Measurements from ENCODE around the gene MXI1.
"Not testable (repeated sequence)": the region's sequence is repeated elsewhere in the genome, so short reads cannot be mapped to it uniquely, and the experiment has no call there.

The MXI1 gene

DNA sequence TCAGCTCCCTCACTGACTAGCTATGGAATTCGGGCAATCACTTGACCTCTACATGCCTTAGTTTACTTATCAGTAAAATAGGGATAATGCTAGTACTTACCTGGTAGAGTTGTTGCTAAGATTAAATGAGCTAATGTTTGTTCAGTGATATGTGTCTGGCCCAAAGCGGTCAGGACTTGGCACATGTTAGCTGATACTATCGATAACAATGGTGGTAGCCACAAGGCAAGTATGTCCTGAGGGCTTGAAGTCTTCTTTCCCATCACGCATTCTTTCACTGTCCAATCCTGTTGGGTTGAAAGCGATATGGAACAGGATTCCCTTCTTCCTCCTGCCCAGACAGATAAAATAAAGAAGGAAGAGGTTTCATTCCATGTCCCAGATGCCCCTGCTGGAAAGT is 25.5 kb upstream of the MXI1 start:
- DNase-seq (ENCODE audit: low read depth in 2 of 2) = no peak

DNA sequence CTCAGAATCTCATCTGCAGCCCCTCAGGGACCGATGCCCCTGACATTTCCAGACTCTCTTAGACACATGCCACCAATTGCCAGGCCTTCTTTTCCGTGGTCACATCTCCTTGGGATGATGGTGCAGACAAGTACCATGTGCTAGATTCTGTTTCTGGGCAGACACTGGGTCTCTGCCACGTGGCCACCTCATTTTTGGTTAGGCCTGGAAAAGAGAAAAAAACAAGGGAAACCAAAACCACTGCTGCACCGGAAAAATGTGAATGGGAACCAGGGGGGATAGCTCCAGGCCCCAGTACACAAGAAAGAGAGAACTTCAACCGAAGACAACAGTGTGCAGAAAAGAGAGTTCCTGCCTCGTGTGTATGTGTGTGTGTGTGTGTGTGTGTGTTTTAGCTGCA is 23.0 kb upstream of the MXI1 start:
- no peak for DNase-seq (ENCODE audit: low read depth in 2 of 2)

GRCh38 chr10:110185646-110186182 is 21.7 kb upstream of the MXI1 start:
- not testable (repeated sequence) for DNase-seq (ENCODE audit: low read depth in 2 of 2)

DNA sequence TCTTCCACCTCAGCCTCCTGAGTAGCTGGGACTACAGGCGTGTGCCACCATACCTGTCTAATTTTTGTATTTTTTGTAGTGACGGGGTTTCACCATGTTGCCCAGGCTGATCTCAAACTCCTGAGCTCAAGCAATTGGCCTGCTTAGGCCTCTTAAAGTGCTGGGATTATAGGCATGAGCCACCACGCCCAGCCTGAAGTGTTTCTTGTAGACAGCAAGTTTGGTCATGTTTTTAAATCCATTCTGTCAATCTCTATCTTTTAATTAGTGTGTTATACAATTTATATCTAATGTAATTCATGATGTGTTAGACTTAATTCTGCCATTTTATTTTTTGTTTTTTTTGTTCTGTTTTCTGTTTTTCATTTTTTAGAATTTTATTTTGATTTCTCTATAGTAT is 17.2 kb upstream of the MXI1 start:
- no peak for DNase-seq (ENCODE audit: low read depth in 2 of 2)

DNA sequence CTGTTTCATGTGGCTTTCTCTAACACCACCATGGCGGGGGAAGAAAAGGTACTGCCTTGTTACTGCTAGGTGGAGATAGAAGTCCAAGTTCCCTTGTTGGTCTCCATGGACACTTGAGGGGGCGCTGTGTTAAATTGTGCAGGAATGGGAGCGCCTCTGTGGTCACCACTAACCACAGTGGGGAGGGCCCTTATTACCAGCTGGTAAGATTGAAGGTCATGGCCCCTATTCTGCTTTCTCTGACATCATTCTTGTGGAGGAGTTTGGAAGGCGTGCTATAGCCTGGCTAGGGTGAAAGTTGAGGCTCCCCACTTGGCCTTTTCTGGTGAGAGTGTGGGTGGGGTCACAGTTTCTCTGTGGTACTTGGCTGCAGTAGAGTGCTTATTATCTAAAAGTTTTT is 14.9 kb upstream of the MXI1 start:
- no peak for DNase-seq (ENCODE audit: low read depth in 2 of 2)

DNA sequence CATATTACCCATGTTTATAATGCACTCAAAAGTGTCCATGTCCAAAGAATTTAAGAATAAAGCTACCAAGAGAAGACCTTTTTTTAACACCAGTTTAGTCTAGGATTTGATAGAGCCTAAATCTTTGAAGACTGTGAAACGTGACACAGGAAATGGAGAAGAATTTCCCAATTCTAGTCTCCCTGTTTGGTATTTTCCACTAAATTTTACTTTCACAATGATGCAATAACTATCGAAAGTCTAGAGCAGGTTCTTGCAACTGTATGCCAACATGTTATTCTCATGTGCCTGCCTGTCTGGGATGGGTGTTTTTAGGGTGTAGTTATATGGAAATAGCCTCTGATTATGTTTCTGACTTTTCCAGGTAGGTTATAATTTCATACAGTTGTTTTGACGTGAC is 6.9 kb upstream of the MXI1 start:
- DNase-seq (ENCODE audit: low read depth in 2 of 2) = no peak

- not testable (repeated sequence) for DNase-seq (ENCODE audit: low read depth in 2 of 2)
Observed at GRCh38 chr10:110201046-110201445, 6.4 kb upstream of the MXI1 start.

DNA sequence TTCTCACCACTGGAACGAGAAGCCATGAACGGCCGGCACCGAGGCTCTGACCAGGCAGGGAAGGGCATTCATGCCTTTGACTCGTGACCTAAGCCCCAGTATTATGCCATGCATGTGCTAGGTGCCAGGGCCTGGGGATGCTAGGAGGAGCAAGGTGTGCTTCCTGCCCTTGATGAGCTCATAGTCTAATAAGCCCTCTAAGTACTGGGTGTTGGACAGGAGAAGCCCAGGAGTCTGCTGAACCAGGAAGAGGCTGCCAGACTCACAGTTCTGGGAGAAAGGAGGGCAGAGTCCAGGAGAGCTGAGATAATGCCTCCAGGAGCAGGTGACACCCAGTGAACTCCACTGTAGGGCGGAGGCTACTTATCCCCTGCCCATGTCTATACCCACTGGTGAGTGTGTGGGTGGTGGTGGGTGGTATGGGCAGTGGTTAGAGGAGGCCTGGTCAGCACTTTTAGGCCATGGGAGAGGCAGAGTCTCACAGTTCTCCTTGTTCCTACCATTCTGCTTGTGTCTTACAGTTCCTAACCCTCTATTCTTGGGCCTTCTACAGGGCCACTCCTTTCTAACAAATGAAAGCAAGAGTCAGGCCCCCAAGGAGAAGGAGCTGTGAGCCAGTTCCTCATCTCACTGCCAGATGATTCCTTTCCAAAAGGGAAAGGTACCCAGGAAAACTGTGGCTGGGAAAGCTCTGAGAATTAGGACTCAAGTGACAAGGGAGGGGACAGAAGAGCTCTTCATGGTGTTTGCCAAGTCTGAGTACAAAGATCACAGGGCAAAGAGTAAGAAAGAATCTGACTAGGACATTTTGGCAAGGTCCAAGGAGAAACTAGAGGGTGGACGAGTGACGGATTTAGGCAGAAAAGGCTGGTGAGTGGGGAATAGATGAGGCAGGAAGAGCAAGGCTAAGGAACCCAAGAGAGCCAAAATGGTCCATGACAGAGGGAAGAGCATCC is 3.6 kb upstream of the MXI1 start:
- no peak for DNase-seq (ENCODE audit: low read depth in 2 of 2)

GRCh38 chr10:110205051-110205675 is 2.2 kb upstream of the MXI1 start:
- DNase-seq (ENCODE audit: low read depth in 2 of 2) = no peak

- no peak for DNase-seq (ENCODE audit: low read depth in 2 of 2)
Observed at GRCh38 chr10:110207805-110208613, 604 bp downstream of the MXI1 start.

DNA sequence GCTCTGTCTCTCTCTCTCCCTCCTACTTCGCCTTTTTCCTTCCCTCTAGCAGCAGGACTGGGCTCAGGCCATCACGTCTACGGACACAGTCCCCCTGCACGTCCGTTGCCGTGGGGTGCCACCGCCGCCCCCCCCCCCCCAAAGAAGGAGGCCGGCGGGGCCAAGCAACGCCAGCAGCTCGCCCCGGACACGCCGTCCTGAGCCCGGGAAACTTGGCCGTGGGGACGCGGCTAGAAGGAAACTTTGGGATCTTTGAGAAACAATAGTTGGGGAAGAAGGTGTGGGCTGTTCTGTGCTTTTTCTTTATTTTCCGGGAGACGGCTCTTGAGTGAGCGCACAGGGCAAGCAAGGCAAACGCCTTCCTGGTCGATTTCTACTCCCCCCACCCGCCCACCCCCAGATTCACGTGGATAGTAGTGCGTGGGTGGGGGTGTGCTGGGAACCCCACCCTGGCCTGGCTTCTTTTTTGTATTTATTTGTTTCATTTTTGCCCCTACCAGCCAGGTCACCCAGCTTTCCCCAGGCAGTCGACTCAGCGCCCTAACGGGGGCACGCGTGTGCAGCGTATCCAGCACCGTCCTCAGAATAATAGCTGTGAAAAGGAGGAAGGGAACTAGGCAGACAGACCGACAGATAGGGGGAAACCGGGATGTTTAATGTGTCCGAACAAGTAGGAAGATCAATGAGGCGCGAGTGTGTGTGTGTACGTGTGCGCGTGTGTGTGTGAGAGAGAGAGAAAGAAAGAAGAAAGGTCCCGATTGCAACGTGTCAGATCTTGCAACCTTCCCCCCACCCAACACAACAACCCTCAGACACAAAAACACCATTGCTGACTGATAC is 1.4 kb downstream of the MXI1 start:
- no peak for DNase-seq (ENCODE audit: low read depth in 2 of 2)

GRCh38 chr10:110209454-110209925 is 2.1 kb downstream of the MXI1 start:
- peak in 1 of 2 donors; percentile 42 for DNase-seq (ENCODE audit: low read depth in 2 of 2)

DNA sequence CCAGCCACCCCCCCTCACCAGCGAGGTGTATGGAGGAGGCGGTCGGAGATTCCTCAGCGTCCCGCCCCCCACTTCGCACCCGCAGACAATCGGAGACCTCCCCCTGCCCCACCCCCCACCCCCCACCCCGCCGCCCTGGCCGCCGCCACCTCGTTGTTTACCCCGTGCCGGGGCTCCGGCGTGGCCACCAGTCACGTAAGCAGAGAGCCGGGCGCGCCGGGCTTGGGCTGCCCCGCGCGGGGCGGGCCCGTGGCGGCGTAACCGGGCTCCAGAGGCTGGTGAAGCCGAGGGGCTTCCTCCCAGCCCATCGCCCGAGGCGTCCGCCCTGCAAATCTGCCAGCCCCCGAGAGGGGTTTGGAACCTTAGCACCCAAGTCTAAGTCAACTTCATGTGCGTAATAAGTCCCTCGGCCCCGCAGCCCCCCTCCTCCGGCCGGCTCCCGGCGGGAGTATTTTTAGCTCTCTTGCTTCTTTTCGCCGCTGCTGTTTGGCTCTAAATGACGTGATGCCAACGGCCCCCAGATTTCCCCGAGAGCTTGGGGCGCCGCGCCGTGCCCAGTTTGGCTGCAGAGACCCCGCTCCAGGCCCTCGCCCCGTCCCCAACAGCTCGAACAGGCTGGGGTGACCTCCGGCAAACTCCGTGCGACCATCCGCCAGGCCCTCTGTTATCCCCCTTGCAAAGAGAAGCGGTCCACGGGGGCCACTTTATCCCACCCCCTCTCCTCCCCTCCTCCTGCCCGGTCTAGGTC is 2.7 kb downstream of the MXI1 start:
- DNase-seq (ENCODE audit: low read depth in 2 of 2) = peak in 1 of 2 donors; percentile 23

- DNase-seq (ENCODE audit: low read depth in 2 of 2) = peak; percentile 87 to 90
Observed at GRCh38 chr10:110210674-110211464, 3.5 kb downstream of the MXI1 start.

DNA sequence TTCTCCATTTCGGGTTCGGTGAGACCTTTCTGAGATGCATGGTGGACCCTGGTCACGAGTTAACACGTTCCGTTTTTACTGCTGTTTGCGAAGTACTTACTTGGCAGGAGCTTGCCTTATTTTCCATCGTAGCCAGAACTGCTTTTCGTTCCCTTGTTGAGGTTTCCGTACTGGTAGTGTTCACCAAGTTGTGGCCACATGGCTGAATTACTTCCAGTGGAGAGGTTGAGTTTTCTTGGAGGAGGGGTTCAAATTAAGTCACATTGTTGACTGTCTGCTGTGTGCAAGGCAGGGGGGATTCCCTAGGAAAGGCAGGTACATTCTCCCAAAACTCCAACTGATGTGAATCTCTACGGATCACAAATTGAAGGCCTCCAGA is 4.0 kb downstream of the MXI1 start:
- DNase-seq (ENCODE audit: low read depth in 2 of 2) = no peak

- DNase-seq (ENCODE audit: low read depth in 2 of 2) = no peak
Observed at GRCh38 chr10:110212119-110213006, 5.0 kb downstream of the MXI1 start.

DNA sequence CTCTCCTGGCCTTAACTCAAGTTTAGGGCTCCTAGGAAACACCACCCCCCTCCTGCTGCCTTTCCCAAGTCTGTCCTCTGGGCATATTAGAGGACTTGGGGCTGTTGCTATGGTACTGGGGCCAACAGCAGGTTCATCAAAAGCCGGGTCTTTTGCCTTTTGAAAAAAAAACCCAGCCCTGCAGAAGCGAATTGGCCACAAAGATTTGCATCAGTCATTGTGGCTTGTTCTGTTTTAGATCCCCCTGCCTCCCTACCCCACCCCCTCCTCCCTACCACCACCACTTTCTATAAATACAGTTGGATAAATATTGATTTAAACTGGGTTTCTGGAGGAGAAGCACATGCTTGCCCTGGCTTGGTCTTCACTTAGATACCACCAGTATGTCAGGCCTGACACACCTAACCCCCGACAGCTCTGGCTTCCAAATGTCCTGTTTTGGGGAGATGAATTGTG is 7.0 kb downstream of the MXI1 start:
- no peak for DNase-seq (ENCODE audit: low read depth in 2 of 2)
